Kidney (tissue), 14 donors: Measurements from ENCODE around the gene GPR179. TPM values are rescaled to one million over a fixed set of nuclear protein-coding genes. Genes with fewer than 3 reads are reported as not detected.
A peak's percentile ranks its signal among the peaks of the same experiment; 100 is the strongest.

ENCODE experiments used
- DNase-seq, 5 donors: peaks; one replicate each; pipeline ENCODE4 v3.0.0-alpha.2; 2013 to 2020
- FAIRE-seq: peaks from 2 replicates; lab custom pipeline; 2012; peaks lifted over from hg19 to GRCh38; lab: Jason Lieb, UNC
- H3K27ac ChIP-seq, 2 donors: one replicate each; pipeline ENCODE4 v1.7.0; 2013; ENCODE audit warnings: low read depth in 2 of 2, low read length in 2 of 2, inconsistent platforms in 1 of 2
- H3K27me3 ChIP-seq: one replicate; pipeline ENCODE4 v1.7.1; 2013; ENCODE audit warnings: low read length, inconsistent platforms; ENCODE audit not compliant: control insufficient read depth, insufficient read depth
- H3K36me3 ChIP-seq, 3 donors: one replicate each; pipeline versions ENCODE4 v1.7.0 to v1.7.1; 2013; ENCODE audit warnings: low read length in 3 of 3, control low read depth in 1 of 3, inconsistent platforms in 1 of 3; ENCODE audit not compliant: insufficient read depth in 3 of 3, control insufficient read depth in 2 of 3
- H3K4me1 ChIP-seq, 3 donors: one replicate each; pipeline versions ENCODE4 v1.7.0 to v1.7.1; 2013; ENCODE audit warnings: low read length in 3 of 3, inconsistent platforms in 1 of 3, low read depth in 1 of 3; ENCODE audit not compliant: control insufficient read depth in 2 of 3, insufficient read depth in 2 of 3
- H3K4me3 ChIP-seq, 3 donors: one replicate each; pipeline versions ENCODE4 v1.7.0 to v1.8.1; 2013; ENCODE audit warnings: low read length in 3 of 3, control low read depth in 1 of 3, inconsistent platforms in 1 of 3
- H3K9ac ChIP-seq, 3 donors: one replicate each; pipeline versions ENCODE4 v1.7.0 to v1.7.1; 2013; ENCODE audit warnings: low read length in 3 of 3, control low read depth in 1 of 3, inconsistent platforms in 1 of 3
- H3K9me3 ChIP-seq, 3 donors: one replicate each; pipeline versions ENCODE4 v1.7.0 to v1.7.1; 2013; ENCODE audit warnings: low read length in 3 of 3, control low read depth in 1 of 3, inconsistent platforms in 1 of 3; ENCODE audit not compliant: control insufficient read depth in 2 of 3, insufficient read depth in 1 of 3
- intact Hi-C: fragments of 100-400 bp; cut with DNase I; formaldehyde crosslinking; loops from one replicate; pipeline ENCODE4 v1.11.1; 2022
- polyA plus RNA-seq: library from polyadenylated mRNA; stranded (reverse); fragments of 350-450 nt; fragmentation: Illumina TruSeq; extraction: RNeasy Lipid Tissue Mini Kit (QIAGEN cat#74804); gene quantifications from one replicate; pipeline ENCODE4 v1.2.3, GENCODE V29; 2014; ENCODE audit warnings: low read depth, low replicate concordance; ENCODE audit not compliant: insufficient read depth
- total RNA-seq: library from RNA; stranded (reverse); fragmentation: NEBNext Ultra II Directional; extraction: Animal tissue kit (Norgen Biotek cat#: 25700); gene quantifications from one replicate; pipeline ENCODE4 v1.2.1, GENCODE V29; 2021
- TF ChIP-seq, protein P1 (sequence below): IDR thresholded peaks from 3 replicates; pipeline ENCODE4 v1.5.1; 2012; ENCODE audit warnings: mild to moderate bottlenecking, moderate library complexity, borderline replicate concordance; ENCODE audit not compliant: insufficient read depth; ENCODE audit errors: extremely low read depth
- donor health status: control.
- donor health status: control.
- donor health status: control.
- donor health status: control.
- donor health status: control.
- donor health status: DM: yes; HTN: yes; CAD: no.
- donor health status: Normal renal cell carcinoma (clear cell type).

Gene GPR179
- total and polyA plus RNA-seq, 2 donors from 2014 or later: not detected

- no peak overlapping the region for H3K9ac ChIP-seq
- FAIRE-seq: no peak
- TF ChIP-seq, protein P1, sequence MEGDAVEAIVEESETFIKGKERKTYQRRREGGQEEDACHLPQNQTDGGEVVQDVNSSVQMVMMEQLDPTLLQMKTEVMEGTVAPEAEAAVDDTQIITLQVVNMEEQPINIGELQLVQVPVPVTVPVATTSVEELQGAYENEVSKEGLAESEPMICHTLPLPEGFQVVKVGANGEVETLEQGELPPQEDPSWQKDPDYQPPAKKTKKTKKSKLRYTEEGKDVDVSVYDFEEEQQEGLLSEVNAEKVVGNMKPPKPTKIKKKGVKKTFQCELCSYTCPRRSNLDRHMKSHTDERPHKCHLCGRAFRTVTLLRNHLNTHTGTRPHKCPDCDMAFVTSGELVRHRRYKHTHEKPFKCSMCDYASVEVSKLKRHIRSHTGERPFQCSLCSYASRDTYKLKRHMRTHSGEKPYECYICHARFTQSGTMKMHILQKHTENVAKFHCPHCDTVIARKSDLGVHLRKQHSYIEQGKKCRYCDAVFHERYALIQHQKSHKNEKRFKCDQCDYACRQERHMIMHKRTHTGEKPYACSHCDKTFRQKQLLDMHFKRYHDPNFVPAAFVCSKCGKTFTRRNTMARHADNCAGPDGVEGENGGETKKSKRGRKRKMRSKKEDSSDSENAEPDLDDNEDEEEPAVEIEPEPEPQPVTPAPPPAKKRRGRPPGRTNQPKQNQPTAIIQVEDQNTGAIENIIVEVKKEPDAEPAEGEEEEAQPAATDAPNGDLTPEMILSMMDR: no peak
- H3K27ac ChIP-seq: no peak overlapping the region
- H3K27me3 ChIP-seq: no peaks in the 10 kb centered on the region
- H3K4me3 ChIP-seq: no peak overlapping the region
- peak in 2 of 5 donors; percentile 25 to 48 for DNase-seq
- intact Hi-C loops: no loop called here
- no peaks in the 10 kb centered on the region for H3K9me3 ChIP-seq
- peaks cover 0 to 4% (median 0%) of the 10 kb centered on the region in 3 donors for H3K4me1 ChIP-seq
- peaks cover 4 to 6% (median 4%) of the 10 kb centered on the region in 3 donors for H3K36me3 ChIP-seq
Observed at GRCh38 chr17:38325221-38325851, 18.4 kb downstream of the GPR179 start.

- Histone ChIP-seq H3K36me3 (peaks cover 4 to 6% (median 5%) of the 10 kb centered on the region in 3 donors), H3K4me1 (peaks cover 0 to 4% (median 0%) of the 10 kb centered on the region in 3 donors), H3K9ac (no peak overlapping the region), H3K27me3 (no peaks in the 10 kb centered on the region), H3K27ac (no peak overlapping the region), H3K9me3 (no peaks in the 10 kb centered on the region), H3K4me3 (no peak overlapping the region)
- TF ChIP-seq, protein P1: no peak
- FAIRE-seq: no peak
- no peak for DNase-seq
- intact Hi-C loops: no loop called here
Observed at GRCh38 chr17:38324772-38325171, 19.0 kb downstream of the GPR179 start.

- no peak overlapping the region for H3K9ac ChIP-seq
- H3K4me1 ChIP-seq: peaks cover 0 to 4% (median 0%) of the 10 kb centered on the region in 3 donors
- H3K27me3 ChIP-seq: no peaks in the 10 kb centered on the region
- H3K36me3 ChIP-seq: peaks cover 4 to 9% (median 8%) of the 10 kb centered on the region in 3 donors
- TF ChIP-seq, protein P1: no peak
- no peak overlapping the region for H3K4me3 ChIP-seq
- FAIRE-seq (no peak), DNase-seq (no peak)
- no peak overlapping the region for H3K27ac ChIP-seq
- intact Hi-C loops: no loop called here
- H3K9me3 ChIP-seq: no peaks in the 10 kb centered on the region
Observed at GRCh38 chr17:38324141-38324697, 19.5 kb downstream of the GPR179 start.
